OCI-LY1 (cell line): Measurements from ENCODE around the gene EPN2.

Experiments
- H2AFZ ChIP-seq: fragments of 200-600 bp; sonication (generic), shearing (Covaris generic); 2 replicates; pipeline ENCODE4 v1.6.0; 2014; ENCODE audit warnings: antibody characterized with exemption, mild to moderate bottlenecking, low read length
- H3F3A ChIP-seq: fragments of 200-600 bp; sonication (generic), shearing (Covaris generic); 2 replicates; pipeline ENCODE4 v1.6.0; 2014; ENCODE audit warnings: mild to moderate bottlenecking, antibody characterized with exemption, low read length, moderate library complexity; ENCODE audit not compliant: insufficient read depth
- H3K27ac ChIP-seq: fragments of 200-600 bp; sonication (generic); 2 replicates; pipeline ENCODE4 v1.5.1; 2014; ENCODE audit warnings: low read length, mixed run types, mild to moderate bottlenecking, low read depth; ENCODE audit not compliant: poor library complexity, severe bottlenecking
- H3K27me3 ChIP-seq: fragments of 200-600 bp; sonication (generic); 2 replicates; pipeline ENCODE4 v1.6.0; 2014; ENCODE audit warnings: antibody characterized with exemption, mild to moderate bottlenecking, low read length, moderate library complexity; ENCODE audit not compliant: insufficient read depth
- H3K36me3 ChIP-seq: fragments of 200-600 bp; sonication (generic); 2 replicates; pipeline ENCODE4 v1.6.1; 2014; ENCODE audit warnings: mild to moderate bottlenecking, antibody characterized with exemption, low read length, moderate library complexity, mixed read lengths; ENCODE audit not compliant: insufficient read depth
- H3K4me1 ChIP-seq: fragments of 200-600 bp; sonication (generic); 2 replicates; pipeline ENCODE4 v1.5.1; 2014; ENCODE audit warnings: mild to moderate bottlenecking, low read length, moderate library complexity; ENCODE audit not compliant: insufficient read depth, severe bottlenecking
- H3K4me2 ChIP-seq: fragments of 200-600 bp; sonication (generic), shearing (Covaris generic); 2 replicates; pipeline ENCODE4 v1.6.1; 2014; ENCODE audit warnings: low read length
- H3K4me3 ChIP-seq: fragments of 200-600 bp; sonication (generic); 2 replicates; pipeline ENCODE4 v1.5.1; 2014; ENCODE audit warnings: low read length, low read depth, mild to moderate bottlenecking, mixed read lengths; ENCODE audit not compliant: poor library complexity, severe bottlenecking
- H3K79me2 ChIP-seq: fragments of 200-600 bp; shearing (Covaris generic); 2 replicates; pipeline ENCODE4 v1.6.1; 2016; ENCODE audit warnings: mixed run types, low read length, mixed read lengths; ENCODE audit not compliant: insufficient read depth
- H3K9ac ChIP-seq: fragments of 200-600 bp; sonication (generic), shearing (Covaris generic); 2 replicates; pipeline ENCODE4 v1.6.1; 2014; ENCODE audit warnings: mild to moderate bottlenecking, low read length, mixed read lengths
- H3K9me2 ChIP-seq: fragments of 200-600 bp; sonication (generic), shearing (Covaris generic); 2 replicates; pipeline ENCODE4 v1.6.1; 2014; ENCODE audit warnings: low read depth, mild to moderate bottlenecking, low read length, mixed read lengths
- H3K9me3 ChIP-seq: fragments of 200-600 bp; shearing (Covaris generic); 2 replicates; pipeline ENCODE4 v1.6.1; 2014; ENCODE audit warnings: low read length, mixed read lengths
- H4K20me1 ChIP-seq: fragments of 200-600 bp; sonication (generic), shearing (Covaris generic); 2 replicates; pipeline ENCODE4 v1.6.0; 2016; ENCODE audit warnings: mild to moderate bottlenecking, low read length; ENCODE audit not compliant: insufficient read depth
- CTCF ChIP-seq: fragments of 200-600 bp; sonication (generic), shearing (Covaris generic); IDR thresholded peaks from 2 replicates; pipeline ENCODE4 v1.5.1; 2017; ENCODE audit warnings: mild to moderate bottlenecking, antibody characterized with exemption, low read length, moderate library complexity, mixed read lengths
- EZH2 ChIP-seq: fragments of 200-600 bp; sonication (generic), shearing (Covaris generic); IDR thresholded peaks from 2 replicates; pipeline ENCODE4 v1.8.0; 2017; ENCODE audit warnings: borderline replicate concordance, mixed run types, mild to moderate bottlenecking, antibody characterized with exemption, low read length, moderate library complexity, mixed read lengths

EPN2 gene

GRCh38 chr17:19265755-19266154, 28.6 kb downstream of the EPN2 start:
- H3K27ac ChIP-seq, result no peak overlapping the region
- no peaks in the 10 kb centered on the region for H3K79me2 ChIP-seq
- no peak overlapping the region for H3K4me2 ChIP-seq
- 0 out of 2 replicates have a peak, but pooled peaks cover 3% of the 10 kb centered on the region for H3K27me3 ChIP-seq
- H2AFZ ChIP-seq, result no peak overlapping the region
- H3K4me1 ChIP-seq, result peaks cover 5% of the 10 kb centered on the region
- H3K4me3 ChIP-seq, result no peak overlapping the region
- H3F3A ChIP-seq, result no peaks in the 10 kb centered on the region
- no peaks in the 10 kb centered on the region for H3K9me2 ChIP-seq
- no peaks in the 10 kb centered on the region for H3K36me3 ChIP-seq
- no peaks in the 10 kb centered on the region for H3K9me3 ChIP-seq
- TF ChIP-seq CTCF (no peak), EZH2 (no peak)
- no peak overlapping the region for H3K9ac ChIP-seq
- H4K20me1 ChIP-seq, result no peaks in the 10 kb centered on the region

GRCh38 chr17:19268611-19269010, 31.4 kb downstream of the EPN2 start:
- Histone ChIP-seq H3K27me3 (0 out of 2 replicates have a peak, but pooled peaks cover 5% of the 10 kb centered on the region), H3K36me3 (no peaks in the 10 kb centered on the region), H2AFZ (no peak overlapping the region), H3K27ac (no peak overlapping the region), H3K4me3 (no peak overlapping the region), H4K20me1 (no peaks in the 10 kb centered on the region), H3K9me3 (no peaks in the 10 kb centered on the region), H3K9ac (no peak overlapping the region), H3K4me2 (no peak overlapping the region), H3K9me2 (no peaks in the 10 kb centered on the region), H3F3A (no peaks in the 10 kb centered on the region), H3K4me1 (peaks cover 17% of the 10 kb centered on the region), H3K79me2 (no peaks in the 10 kb centered on the region)
- TF ChIP-seq EZH2 (no peak), CTCF (no peak)

- H3K4me2 ChIP-seq, result no peak overlapping the region
- TF ChIP-seq CTCF (no peak), EZH2 (no peak)
- no peaks in the 10 kb centered on the region for H3K36me3 ChIP-seq
- H3K9ac ChIP-seq, result no peak overlapping the region
- H3K9me2 ChIP-seq, result no peaks in the 10 kb centered on the region
- H3K27me3 ChIP-seq, result 0 out of 2 replicates have a peak, but pooled peaks cover 5% of the 10 kb centered on the region
- no peak overlapping the region for H3K4me3 ChIP-seq
- H4K20me1 ChIP-seq, result no peaks in the 10 kb centered on the region
- peaks cover 17% of the 10 kb centered on the region for H3K4me1 ChIP-seq
- H2AFZ ChIP-seq, result no peak overlapping the region
- no peaks in the 10 kb centered on the region for H3K9me3 ChIP-seq
- H3F3A ChIP-seq, result no peaks in the 10 kb centered on the region
- no peak overlapping the region for H3K27ac ChIP-seq
- H3K79me2 ChIP-seq, result no peaks in the 10 kb centered on the region
Measured at GRCh38 chr17:19269106-19269505, 31.9 kb downstream of the EPN2 start.
